Femur (tissue), 1 donor: ENCODE results near the gene ARID4A.
"Not testable (repeated sequence)": the region's sequence is repeated elsewhere in the genome, so short reads cannot be mapped to it uniquely, and the experiment has no call there.

Source experiments
- DNase-seq: peaks from one replicate; pipeline ENCODE4 v3.0.0-alpha.2; 2017

ARID4A gene

DNA sequence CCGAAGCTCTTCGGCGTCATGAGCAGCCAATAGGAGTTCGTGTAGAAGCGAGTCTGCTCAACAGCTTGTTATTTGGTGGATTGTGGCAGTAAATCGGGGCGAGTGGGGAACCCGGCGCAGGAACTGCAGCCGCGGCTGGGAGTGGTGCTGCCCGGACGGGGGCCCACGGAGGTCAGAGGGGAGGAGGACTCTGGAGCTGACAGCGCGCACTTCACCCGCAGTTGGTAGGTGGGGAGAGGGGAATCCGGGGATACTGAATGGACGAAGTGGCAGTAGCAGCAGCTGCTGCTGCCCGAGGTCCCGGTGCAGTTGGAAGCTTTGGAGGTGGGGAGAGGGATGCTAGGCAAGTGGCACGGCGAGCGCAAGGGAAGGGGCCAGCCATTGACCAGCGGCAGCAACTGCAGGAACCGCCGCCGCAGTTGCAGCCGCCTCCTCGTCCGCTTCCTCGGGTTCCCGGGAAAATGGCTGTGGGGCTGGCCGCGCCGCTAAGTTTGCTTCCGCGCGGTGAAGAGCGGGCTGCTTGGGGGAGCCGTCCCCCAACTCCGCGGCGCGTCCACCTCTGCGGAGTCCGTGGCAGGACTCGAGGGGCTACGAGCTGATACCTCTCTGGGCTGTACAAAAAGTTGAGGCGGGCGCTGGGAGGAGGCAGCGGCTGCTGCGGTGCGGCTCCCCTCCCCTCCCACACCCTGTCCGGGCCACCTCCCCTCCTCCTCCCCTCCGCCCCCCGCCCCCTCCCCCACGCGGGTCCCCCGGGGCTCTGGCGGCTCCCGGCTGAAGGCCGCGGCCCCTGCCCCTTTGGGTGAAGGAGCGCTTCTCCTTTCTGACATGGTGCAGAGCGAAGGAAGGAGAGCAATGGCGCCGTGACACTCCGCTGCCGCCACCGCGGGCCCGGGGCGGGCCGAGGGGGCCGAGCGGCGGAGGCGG, at the start of gene ARID4A:
Gene ARID4A, plus strand, starts transcription at position 79 of the 924 bp plus-strand sequence. CDS start 1,300 bp downstream, outside the sequence.
- peak; percentile 70 for DNase-seq

DNA sequence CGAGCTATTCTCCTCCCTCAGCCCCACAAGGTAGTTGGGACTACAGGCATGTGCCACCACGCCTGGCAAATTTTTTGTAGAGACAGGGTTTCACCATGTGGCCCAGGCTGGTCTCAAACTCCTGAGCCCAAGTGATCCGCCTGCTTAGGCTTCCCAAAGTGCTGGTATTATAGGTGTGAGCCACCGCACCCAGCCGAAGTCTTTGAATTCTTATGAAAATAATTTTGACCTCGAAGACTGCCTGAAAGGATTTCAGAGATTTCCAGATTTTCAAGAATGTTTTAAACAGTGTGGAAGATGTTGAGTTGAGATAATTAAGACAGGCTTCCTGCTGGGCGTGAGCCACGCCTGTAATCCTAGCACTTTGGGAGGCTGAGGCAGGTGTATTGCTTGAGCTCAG, 48.7 kb upstream of the ARID4A start:
- DNase-seq: no peak

- DNase-seq: no peak
Observed at GRCh38 chr14:58258156-58258555, 40.2 kb upstream of the ARID4A start.

DNA sequence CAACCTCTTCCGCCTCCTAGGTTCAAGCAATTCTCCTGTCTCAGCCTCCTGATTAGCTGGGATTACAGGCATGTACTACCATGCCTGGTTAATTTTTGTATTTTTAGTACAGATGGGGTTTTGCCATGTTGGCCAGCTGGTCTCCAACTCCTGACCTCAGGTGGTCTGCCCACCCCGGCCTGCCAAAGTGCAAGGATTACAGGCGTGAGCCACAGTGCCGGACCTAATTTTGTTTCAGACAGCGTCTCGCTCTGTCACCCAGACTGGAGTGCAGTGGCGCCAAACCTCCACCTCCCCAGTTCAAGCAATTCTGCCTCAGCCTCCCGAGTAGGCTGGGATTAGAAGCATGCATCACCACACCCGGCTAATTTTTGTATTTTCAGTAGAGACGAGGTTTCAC, 36.4 kb upstream of the ARID4A start:
- not testable (repeated sequence) for DNase-seq

DNA sequence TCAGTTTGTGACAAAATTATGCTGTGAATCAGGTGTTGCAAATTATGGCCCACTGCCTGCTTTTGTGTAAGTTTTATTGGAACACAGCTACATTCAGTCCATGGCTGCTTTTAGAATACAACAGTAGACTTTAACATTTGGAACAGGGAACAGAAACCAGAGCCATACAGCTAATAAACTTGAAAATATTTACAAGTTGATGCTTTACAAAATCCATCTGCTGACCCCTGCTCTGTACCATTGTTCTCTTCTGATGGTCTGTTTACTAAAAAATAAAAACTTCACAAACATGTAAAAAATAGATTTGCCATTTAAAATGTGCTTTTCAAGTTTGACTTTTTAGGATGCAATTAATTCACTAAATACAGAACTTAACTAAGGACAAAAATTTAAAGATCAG, 33.0 kb upstream of the ARID4A start:
- no peak for DNase-seq

DNA sequence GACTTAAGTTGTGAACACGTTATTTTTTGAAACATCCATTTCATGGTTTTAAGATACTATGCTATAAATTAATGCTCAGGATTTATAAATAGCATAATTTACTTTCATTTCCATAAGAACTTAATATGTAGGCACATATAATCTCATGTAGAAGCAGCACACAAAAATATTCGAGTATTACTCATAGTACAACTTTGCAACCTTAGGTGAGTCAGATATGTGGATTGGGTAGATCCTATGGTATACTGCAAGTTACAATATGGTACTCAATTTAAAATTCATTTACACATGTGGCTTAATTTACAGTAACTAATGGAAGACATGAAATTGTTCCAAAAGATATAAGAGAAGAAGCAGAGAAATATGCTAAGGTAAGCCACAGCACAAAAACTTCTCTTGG, 27.7 kb upstream of the ARID4A start:
- no peak for DNase-seq

GRCh38 chr14:58272588-58273372, 25.6 kb upstream of the ARID4A start:
- no peak for DNase-seq

- DNase-seq: no peak
Observed at GRCh38 chr14:58274881-58275280, 23.5 kb upstream of the ARID4A start.

DNA sequence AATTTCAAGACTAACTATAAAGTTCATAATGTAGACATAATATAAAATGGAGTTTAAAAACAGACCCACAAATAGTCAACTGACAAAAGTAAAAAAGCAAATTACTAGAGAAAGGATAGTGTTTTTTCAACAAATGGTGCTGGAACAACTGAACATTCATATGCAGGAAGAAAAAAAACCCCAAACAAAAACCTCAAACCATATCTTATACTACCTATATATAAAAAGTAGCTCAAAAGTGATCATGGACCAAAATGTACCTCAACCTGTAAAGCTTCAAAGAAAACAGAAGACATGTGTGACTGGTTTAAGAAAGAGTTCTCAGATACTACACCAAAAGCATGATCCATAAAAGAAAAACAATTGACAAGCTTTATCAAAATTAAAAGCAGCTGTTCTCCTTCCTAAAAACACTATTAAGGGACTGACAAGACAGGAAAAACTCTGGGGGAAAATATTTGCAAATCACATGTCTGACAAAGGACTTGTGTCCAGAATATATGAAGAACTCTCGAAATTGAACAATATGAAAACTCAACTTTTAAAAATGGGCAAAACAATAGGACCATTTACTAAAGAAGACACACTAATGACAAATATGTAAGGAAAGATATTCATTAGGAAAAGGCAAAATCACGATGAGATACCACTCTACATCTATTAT, 22.7 kb upstream of the ARID4A start:
- DNase-seq: no peak

DNA sequence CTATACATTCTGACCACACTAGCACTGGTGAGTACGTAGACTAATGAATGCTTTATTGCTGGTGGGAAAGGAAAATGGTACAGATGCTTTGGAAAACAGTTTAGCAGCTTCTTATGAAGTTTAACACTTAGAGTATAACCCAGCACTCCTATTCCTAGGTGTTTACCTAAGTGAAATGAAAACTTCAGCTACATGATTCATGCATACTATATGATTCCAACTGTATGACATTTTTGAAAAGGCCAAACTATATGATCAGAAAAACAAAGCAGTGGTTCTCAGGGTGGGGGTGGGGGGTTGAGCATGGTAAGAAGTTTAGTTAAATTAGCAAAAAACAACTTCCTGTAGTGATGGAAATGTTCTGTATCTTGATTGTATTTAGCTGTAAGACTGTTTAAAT, 22.1 kb upstream of the ARID4A start:
- DNase-seq: no peak

GRCh38 chr14:58278177-58278576, 20.2 kb upstream of the ARID4A start:
- DNase-seq: no peak

GRCh38 chr14:58280954-58281787, 17.2 kb upstream of the ARID4A start:
- DNase-seq: peak; percentile 57

- DNase-seq: no peak
Observed at GRCh38 chr14:58281969-58282368, 16.4 kb upstream of the ARID4A start.

DNA sequence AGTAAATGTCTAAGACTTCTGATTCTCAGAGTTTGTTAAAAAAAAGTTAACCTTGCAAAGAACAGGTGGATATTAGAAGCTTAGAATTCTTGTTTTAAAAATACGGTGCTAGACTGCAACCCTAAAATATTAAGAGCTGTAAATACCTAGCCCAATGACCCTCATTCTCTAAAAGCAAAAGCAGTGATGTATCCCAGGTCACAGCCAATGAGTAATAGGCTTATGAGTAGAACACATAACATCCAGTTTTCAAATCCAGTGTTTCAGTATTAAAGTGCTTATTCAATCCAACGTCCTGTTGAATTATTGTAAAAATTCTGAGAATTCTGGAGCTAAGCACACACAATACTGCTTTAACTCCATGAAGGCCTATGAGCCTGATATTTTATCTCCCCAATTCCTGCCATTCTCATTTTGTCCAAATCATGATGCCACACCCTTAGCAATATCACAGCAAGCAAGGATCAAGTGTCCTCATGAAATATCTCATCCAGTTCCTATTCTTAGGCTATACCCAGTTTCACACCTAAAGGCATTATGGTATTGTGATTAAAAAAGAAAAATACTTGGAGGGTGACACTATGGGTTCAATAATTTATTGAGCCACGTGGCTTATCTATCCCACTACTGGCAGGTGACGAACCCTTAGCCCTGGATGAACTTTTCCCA, 15.3 kb upstream of the ARID4A start:
- DNase-seq: no peak

DNA sequence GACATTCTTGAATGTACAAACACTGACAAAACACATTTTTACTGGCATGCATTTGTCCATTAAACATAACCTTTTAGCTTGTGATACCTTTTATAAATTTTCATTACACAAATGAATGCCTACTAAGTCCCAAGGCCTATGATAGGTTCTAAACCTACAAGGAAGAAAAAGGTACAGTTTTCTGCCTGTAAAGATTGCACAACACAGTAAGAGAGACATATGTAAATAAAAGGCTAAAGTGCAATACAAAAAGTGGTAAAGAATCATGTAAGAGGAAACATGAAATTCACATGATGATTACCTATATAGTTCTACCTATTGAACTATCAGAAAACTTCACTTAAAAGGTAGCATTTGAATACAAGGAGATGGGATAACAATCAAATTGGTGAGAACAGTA, 14.6 kb upstream of the ARID4A start:
- DNase-seq: no peak

DNA sequence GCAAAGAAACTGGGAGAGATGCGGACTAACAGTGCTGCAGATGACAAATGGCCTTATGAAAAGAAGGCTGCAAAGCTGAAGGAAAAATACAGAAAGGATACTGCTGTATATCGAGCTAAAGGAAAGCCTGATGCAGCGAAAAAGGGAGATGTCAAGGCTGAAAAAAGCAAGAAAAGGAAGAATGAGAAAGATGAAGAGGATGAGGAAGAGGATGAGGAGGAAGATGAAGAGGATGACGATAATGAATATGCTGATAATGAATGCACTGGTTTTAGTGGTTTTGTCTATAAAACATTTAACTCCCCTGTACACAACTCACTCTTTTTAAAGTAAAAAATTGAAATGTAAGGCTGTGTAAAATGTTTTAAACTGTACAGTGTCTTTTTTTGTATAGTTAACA, 13.2 kb upstream of the ARID4A start:
- DNase-seq: no peak

- no peak for DNase-seq
Observed at GRCh38 chr14:58287607-58288042, 10.7 kb upstream of the ARID4A start.

GRCh38 chr14:58288106-58288792, 10.1 kb upstream of the ARID4A start:
- DNase-seq: no peak

- DNase-seq: no peak
Observed at GRCh38 chr14:58291646-58292045, 6.7 kb upstream of the ARID4A start.

DNA sequence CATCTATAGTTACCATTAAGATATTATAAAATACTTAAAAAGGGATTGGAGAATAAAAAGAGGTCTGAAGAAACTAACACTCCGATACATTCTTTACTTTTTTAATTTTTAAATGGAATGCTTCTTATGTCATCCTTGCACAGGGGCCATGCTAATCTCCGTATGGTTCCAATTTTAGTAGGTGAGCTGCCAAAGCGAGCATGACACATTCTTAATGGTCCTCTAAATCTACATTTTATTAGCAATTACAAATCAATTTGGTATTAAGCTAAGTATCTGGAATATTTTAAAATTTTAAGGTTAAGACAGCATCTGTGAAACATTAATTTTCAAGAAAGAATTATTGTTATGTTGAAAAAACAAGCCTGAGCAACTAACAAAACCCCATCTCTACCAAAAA, 6.2 kb upstream of the ARID4A start:
- DNase-seq: no peak

DNA sequence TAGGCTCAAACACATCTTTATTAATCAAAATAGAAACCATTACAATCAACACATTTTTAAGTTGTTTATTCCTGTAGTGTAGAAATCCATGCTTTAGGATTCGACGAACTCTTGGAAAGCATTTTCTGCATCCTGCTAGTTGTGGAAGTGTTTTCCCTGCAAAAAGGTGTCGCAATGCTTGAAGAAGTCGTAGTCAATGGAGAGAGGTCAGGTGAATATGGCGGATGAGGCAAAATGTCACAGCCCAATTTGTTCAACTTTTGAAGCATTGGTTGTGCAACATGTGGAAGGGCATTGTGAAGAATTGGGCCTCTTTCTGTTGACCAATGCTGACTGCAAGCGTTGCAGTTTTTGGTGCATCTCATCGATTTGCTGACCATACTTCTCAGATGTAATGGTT, 4.2 kb upstream of the ARID4A start:
- no peak for DNase-seq
